NCI-H748 (cell line): ENCODE measurements around the gene LRBA.

ENCODE experiments used
- DNase-seq: peaks from one replicate; lab custom pipeline; 2025; ENCODE audit not compliant: unreplicated experiment; lab: John Stamatoyannopoulos, UW

The LRBA gene

GRCh38 chr4:150315691-150316090 lies 699.4 kb downstream of the LRBA start:
- DNase-seq, result no peak

- DNase-seq, result no peak
These were observed 699.9 kb downstream of the LRBA start for GRCh38 chr4:150315175-150315574.

- DNase-seq, result no peak
These were observed 701.1 kb downstream of the LRBA start for GRCh38 chr4:150314031-150314430.

- no peak for DNase-seq
These were observed 704.8 kb downstream of the LRBA start for GRCh38 chr4:150310159-150310895.

- DNase-seq, result no peak
These were observed 706.1 kb downstream of the LRBA start for GRCh38 chr4:150308824-150309472.

GRCh38 chr4:150306719-150307118 lies 708.4 kb downstream of the LRBA start:
- no peak for DNase-seq

GRCh38 chr4:150305995-150306394 lies 709.1 kb downstream of the LRBA start:
- no peak for DNase-seq

GRCh38 chr4:150302553-150302952 lies 712.5 kb downstream of the LRBA start:
- DNase-seq, result no peak

- DNase-seq, result no peak
These were observed 715.3 kb downstream of the LRBA start for GRCh38 chr4:150299816-150300215.

GRCh38 chr4:150297861-150298474 lies 717.1 kb downstream of the LRBA start:
- peak; percentile 55 for DNase-seq

- no peak for DNase-seq
These were observed 725.2 kb downstream of the LRBA start for GRCh38 chr4:150289881-150290280.

- no peak for DNase-seq
These were observed 725.9 kb downstream of the LRBA start for GRCh38 chr4:150289198-150289597.

GRCh38 chr4:150286656-150287055 lies 728.4 kb downstream of the LRBA start:
- no peak for DNase-seq

- DNase-seq, result no peak
These were observed 731.4 kb downstream of the LRBA start for GRCh38 chr4:150283689-150284088.

GRCh38 chr4:150280975-150281374 lies 734.1 kb downstream of the LRBA start:
- no peak for DNase-seq

GRCh38 chr4:150280081-150280895 lies 734.8 kb downstream of the LRBA start:
- no peak for DNase-seq

GRCh38 chr4:150278206-150278605 lies 736.9 kb downstream of the LRBA start:
- no peak for DNase-seq

- DNase-seq, result no peak
These were observed 746.6 kb downstream of the LRBA start for GRCh38 chr4:150268444-150268843.

- no peak for DNase-seq
These were observed 749.3 kb downstream of the LRBA start for GRCh38 chr4:150265806-150266205.

GRCh38 chr4:150264595-150265161 lies 750.4 kb downstream of the LRBA start:
- DNase-seq, result no peak

- no peak for DNase-seq
These were observed 752.5 kb downstream of the LRBA start for GRCh38 chr4:150262611-150263010.
